Esophagus squamous epithelium (tissue), 4 donors: Measurements from ENCODE around the gene NAE1.

Source experiments
- POLR2A ChIP-seq, 4 donors: fragments of 450-650 bp; IDR thresholded peaks; one replicate each; pipeline ENCODE4 v1.6.1; 2017; ENCODE audit warnings: antibody characterized with exemption in 4 of 4, mild to moderate bottlenecking in 4 of 4, moderate library complexity in 3 of 4
- TF ChIP-seq, protein P1 (sequence below), 6 experiments: fragments of 450-650 bp in 4 of 6; fragments of 200-600 bp in 2 of 6; sonication (generic) in 2 of 6; IDR thresholded peaks; one replicate each; pipeline ENCODE4 v1.5.1; 2016 to 2019; ENCODE audit warnings: antibody characterized with exemption in 6 of 6, mild to moderate bottlenecking in 4 of 6, moderate library complexity in 4 of 6

DNA sequence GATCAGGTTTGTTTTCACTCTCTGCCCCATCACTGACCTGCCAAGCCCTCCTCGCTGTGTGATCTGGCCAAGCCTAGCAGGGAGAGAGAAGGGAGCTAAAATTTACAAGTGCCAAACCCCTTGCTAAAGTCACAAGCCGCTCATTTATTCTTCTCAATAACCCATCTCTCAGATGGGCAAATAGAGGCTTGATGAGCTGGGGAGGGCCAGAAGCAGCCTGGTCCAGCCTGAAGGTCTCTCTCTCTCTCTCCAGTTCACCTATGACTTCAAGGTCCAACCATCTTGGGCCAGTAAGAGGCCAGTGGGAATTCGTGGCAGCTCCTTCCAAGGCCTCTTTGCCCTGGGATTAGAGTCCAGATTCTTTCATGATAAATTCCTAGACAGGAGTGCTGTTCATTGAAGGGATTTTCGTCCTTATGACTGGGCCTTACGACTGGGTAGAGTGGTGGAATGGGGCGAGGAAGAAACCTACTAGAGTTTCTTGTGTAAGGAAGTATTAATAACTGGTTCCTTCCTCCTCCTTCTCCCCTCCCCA, 16.8 kb upstream of the NAE1 start:
- TF ChIP-seq, protein P1, sequence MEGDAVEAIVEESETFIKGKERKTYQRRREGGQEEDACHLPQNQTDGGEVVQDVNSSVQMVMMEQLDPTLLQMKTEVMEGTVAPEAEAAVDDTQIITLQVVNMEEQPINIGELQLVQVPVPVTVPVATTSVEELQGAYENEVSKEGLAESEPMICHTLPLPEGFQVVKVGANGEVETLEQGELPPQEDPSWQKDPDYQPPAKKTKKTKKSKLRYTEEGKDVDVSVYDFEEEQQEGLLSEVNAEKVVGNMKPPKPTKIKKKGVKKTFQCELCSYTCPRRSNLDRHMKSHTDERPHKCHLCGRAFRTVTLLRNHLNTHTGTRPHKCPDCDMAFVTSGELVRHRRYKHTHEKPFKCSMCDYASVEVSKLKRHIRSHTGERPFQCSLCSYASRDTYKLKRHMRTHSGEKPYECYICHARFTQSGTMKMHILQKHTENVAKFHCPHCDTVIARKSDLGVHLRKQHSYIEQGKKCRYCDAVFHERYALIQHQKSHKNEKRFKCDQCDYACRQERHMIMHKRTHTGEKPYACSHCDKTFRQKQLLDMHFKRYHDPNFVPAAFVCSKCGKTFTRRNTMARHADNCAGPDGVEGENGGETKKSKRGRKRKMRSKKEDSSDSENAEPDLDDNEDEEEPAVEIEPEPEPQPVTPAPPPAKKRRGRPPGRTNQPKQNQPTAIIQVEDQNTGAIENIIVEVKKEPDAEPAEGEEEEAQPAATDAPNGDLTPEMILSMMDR (IDR thresholded peaks at IDR 0.05), result no peak
- TF ChIP-seq POLR2A (IDR thresholded peaks at IDR 0.05), result no peak
